Lower lobe of right lung (tissue), 2 donors: ENCODE results near the gene PNMA5. TPM values are rescaled to one million over a fixed set of nuclear protein-coding genes. Genes with fewer than 3 reads are reported as not detected.
"Not testable (repeated sequence)": the region's sequence is repeated elsewhere in the genome, so short reads cannot be mapped to it uniquely, and the experiment has no call there.

Source experiments
- ATAC-seq, 2 donors: fragments of 200-7000 bp; cut with Tn5 transposase; one replicate each; pipeline ENCODE4 v1.9.1; 2020 to 2022; ENCODE audit warnings: mild to moderate bottlenecking in 2 of 2, moderate library complexity in 2 of 2
- DNase-seq: peaks from one replicate; pipeline ENCODE4 v3.0.0-alpha.2; 2020
- H3K27ac ChIP-seq: fragments of 200-600 bp; one replicate; pipeline ENCODE4 v1.8.0; 2022
- H3K27me3 ChIP-seq: fragments of 200-600 bp; one replicate; pipeline ENCODE4 v1.8.0; 2022; ENCODE audit warnings: low read depth
- H3K36me3 ChIP-seq: fragments of 200-600 bp; one replicate; pipeline ENCODE4 v1.8.0; 2022; ENCODE audit warnings: mild to moderate bottlenecking
- H3K4me1 ChIP-seq: fragments of 200-600 bp; one replicate; pipeline ENCODE4 v1.8.0; 2022
- H3K4me3 ChIP-seq: fragments of 200-600 bp; one replicate; pipeline ENCODE4 v1.8.0; 2022; ENCODE audit warnings: mild to moderate bottlenecking
- H3K9me3 ChIP-seq: fragments of 200-600 bp; one replicate; pipeline ENCODE4 v1.8.0; 2022
- intact Hi-C: fragments of 100-400 bp; cut with DNase I; formaldehyde crosslinking; loops from one replicate; pipeline ENCODE4 v1.11.0; 2022
- total RNA-seq: library from RNA; stranded (reverse); fragmentation: NEBNext Ultra II Directional; extraction: Animal tissue kit (Norgen Biotek cat#: 25700); gene quantifications from one replicate; pipeline ENCODE4 v1.2.1, GENCODE V29; 2021
- TF ChIP-seq, protein P1 (sequence below): fragments of 200-600 bp; IDR thresholded peaks from one replicate; pipeline ENCODE4 v1.8.0; 2022; ENCODE audit warnings: antibody characterized with exemption, mild to moderate bottlenecking
- donor health status: DM: no; HTN: yes; CAD: no; lungs with severe emphysema.

Gene PNMA5
- total RNA-seq, 1 donor from 2014 or later: 0.18 TPM

DNA sequence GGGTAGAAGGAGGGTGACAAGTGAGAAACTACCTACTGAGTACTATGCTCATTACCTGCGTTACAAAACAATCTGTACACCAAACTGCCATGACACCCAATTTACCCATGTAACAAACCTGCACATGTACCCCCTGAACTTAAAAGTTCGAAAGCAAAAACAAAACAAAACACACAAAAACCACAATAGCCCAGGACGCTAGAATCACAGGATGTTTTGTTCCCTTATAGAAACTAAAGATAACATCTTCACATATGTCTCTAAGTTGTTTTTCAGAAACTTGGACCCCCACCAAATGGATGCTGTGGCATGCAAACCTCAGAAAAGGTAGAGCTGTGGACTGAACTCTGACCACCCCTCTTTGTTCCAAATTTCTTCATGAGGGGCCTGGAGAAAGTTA lies 25.2 kb upstream of the PNMA5 start:
- TF ChIP-seq, protein P1, sequence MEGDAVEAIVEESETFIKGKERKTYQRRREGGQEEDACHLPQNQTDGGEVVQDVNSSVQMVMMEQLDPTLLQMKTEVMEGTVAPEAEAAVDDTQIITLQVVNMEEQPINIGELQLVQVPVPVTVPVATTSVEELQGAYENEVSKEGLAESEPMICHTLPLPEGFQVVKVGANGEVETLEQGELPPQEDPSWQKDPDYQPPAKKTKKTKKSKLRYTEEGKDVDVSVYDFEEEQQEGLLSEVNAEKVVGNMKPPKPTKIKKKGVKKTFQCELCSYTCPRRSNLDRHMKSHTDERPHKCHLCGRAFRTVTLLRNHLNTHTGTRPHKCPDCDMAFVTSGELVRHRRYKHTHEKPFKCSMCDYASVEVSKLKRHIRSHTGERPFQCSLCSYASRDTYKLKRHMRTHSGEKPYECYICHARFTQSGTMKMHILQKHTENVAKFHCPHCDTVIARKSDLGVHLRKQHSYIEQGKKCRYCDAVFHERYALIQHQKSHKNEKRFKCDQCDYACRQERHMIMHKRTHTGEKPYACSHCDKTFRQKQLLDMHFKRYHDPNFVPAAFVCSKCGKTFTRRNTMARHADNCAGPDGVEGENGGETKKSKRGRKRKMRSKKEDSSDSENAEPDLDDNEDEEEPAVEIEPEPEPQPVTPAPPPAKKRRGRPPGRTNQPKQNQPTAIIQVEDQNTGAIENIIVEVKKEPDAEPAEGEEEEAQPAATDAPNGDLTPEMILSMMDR: no peak
- Histone ChIP-seq H3K9me3 (no peaks in the 10 kb centered on the region), H3K4me3 (no peak overlapping the region), H3K4me1 (no peaks in the 10 kb centered on the region), H3K27ac (no peak overlapping the region), H3K27me3 (no peaks in the 10 kb centered on the region), H3K36me3 (no peaks in the 10 kb centered on the region)
- intact Hi-C loops: no loop called here
- DNase-seq (no peak), ATAC-seq (no peak)

DNA sequence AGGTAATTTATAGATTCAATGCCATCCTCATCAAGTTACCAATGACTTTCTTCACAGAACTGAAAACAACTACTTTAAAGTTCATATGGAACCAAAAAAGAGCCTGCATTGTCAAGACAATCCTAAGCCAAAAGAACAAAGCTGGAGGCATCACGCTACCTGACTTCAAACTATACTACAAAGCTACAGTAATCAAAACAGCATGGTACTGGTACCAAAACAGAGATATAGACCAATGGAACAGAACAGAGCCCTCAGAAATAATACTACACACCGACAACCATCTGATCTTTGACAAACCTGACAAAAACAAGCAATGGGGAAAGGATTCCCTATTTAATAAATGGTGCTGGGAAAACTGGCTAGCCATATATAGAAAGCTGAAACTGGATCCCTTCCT lies 23.3 kb upstream of the PNMA5 start:
- H3K9me3 ChIP-seq, H3K4me3 ChIP-seq, H3K36me3 ChIP-seq, H3K27me3 ChIP-seq, H3K27ac ChIP-seq, ATAC-seq, intact Hi-C loops, DNase-seq, H3K4me1 ChIP-seq: not testable (repeated sequence)

GRCh38 chrX:153004780-153005179 lies 10.9 kb upstream of the PNMA5 start:
- Histone ChIP-seq H3K27me3 (no peaks in the 10 kb centered on the region), H3K4me1 (no peaks in the 10 kb centered on the region), H3K36me3 (no peaks in the 10 kb centered on the region), H3K27ac (no peak overlapping the region), H3K4me3 (no peak overlapping the region), H3K9me3 (no peaks in the 10 kb centered on the region)
- TF ChIP-seq, protein P1: no peak
- ATAC-seq (no peak), DNase-seq (no peak)
- intact Hi-C loops: no loop called here

GRCh38 chrX:153003981-153004380 lies 10.1 kb upstream of the PNMA5 start:
- no peaks in the 10 kb centered on the region for H3K27me3 ChIP-seq
- H3K27ac ChIP-seq: no peak overlapping the region
- no peaks in the 10 kb centered on the region for H3K9me3 ChIP-seq
- ATAC-seq (no peak), DNase-seq (no peak)
- no peak overlapping the region for H3K4me3 ChIP-seq
- TF ChIP-seq, protein P1: no peak
- no peaks in the 10 kb centered on the region for H3K36me3 ChIP-seq
- intact Hi-C loops: no loop called here
- H3K4me1 ChIP-seq: no peaks in the 10 kb centered on the region

GRCh38 chrX:153002182-153002581 lies 8.3 kb upstream of the PNMA5 start:
- H3K4me3 ChIP-seq, ATAC-seq, DNase-seq, H3K4me1 ChIP-seq, H3K36me3 ChIP-seq, H3K9me3 ChIP-seq, intact Hi-C loops, H3K27ac ChIP-seq, H3K27me3 ChIP-seq: not testable (repeated sequence)

GRCh38 chrX:152997337-152997736 lies 3.4 kb upstream of the PNMA5 start:
- no peaks in the 10 kb centered on the region for H3K4me1 ChIP-seq
- intact Hi-C loops: no loop called here
- no peak overlapping the region for H3K4me3 ChIP-seq
- H3K36me3 ChIP-seq: no peaks in the 10 kb centered on the region
- H3K27me3 ChIP-seq: no peaks in the 10 kb centered on the region
- no peaks in the 10 kb centered on the region for H3K9me3 ChIP-seq
- TF ChIP-seq, protein P1: no peak
- ATAC-seq (no peak), DNase-seq (no peak)
- H3K27ac ChIP-seq: no peak overlapping the region

- H3K27me3 ChIP-seq: no peaks in the 10 kb centered on the region
- TF ChIP-seq, protein P1: no peak
- H3K4me3 ChIP-seq: no peak overlapping the region
- ATAC-seq: no peak
- H3K27ac ChIP-seq: no peak overlapping the region
- H3K9me3 ChIP-seq: no peaks in the 10 kb centered on the region
- intact Hi-C loops: no loop called here
- no peak for DNase-seq
- H3K4me1 ChIP-seq: no peaks in the 10 kb centered on the region
- H3K36me3 ChIP-seq: no peaks in the 10 kb centered on the region
Observed at GRCh38 chrX:152992115-152992514, 1.8 kb downstream of the PNMA5 start.
